ENCODE data around the gene ALKBH7.
"Not testable (repeated sequence)": the region's sequence is repeated elsewhere in the genome, so short reads cannot be mapped to it uniquely, and the experiment has no call there.

Gene ALKBH7

DNA sequence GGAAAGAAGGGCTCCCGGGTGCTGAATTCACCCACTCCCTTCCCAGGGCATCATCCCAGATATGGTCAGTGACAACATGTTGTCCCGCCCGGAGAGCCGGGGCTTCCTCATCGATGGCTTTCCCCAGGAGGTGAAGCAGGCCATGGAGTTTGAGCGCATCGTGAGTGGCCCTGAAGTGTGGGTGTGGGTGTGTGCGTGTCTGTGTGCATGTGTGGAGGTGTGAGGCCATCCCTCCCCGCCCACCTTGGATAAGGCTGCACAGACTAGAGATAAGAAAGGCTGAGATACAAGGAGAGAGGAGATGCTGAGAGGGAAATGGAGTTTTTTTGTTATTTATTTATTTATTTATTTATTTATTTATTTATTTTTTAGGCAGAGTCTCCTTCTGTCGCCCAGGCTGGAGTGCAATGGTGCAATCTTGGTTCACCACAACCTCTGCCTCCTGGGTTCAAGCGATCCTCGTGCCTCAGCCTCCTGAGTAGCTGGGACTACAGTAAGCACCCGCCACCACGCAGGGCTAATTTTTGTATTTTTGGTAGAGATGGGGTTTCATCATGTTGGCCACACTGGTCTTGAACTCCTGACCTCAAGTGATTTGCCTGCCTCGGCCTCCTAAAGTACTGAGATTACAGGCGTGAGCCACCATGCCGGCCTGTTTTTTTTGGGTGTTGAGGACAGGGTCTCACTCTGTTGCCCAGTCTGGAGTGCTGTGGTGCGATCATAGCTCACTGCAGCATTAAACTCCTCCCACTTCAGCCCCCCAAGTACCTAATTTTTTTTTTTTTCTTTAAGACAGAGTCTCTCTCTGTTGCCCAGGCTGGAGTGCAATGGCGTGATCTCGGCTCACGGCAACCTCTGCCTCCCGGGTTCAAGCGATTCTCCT lies 27.7 kb downstream of the ALKBH7 start:
- DNase-seq (ENCODE audit: low spot score); FAIRE-seq: not testable (repeated sequence)

DNA sequence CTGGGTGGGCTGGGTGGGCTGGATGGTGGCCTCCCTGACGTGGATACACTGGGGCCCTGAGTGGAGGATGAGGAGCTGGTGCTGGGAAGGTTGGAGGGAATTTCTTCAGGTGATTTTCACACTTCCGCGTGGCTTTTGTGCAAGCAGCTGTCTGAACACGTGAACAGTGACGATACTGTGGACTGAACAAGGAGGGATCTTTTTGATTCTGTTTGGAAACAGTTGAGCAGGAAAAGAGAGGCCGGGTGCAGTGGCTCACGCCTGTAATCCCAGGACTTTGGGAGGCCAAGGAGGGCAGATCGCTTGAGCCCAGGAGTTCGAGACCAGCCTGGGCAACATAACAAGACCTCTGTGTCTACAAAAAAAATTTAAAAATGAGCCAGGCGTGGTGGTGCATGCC lies 29.5 kb downstream of the ALKBH7 start:
- FAIRE-seq (no peak), DNase-seq (ENCODE audit: low spot score) (no peak)

DNA sequence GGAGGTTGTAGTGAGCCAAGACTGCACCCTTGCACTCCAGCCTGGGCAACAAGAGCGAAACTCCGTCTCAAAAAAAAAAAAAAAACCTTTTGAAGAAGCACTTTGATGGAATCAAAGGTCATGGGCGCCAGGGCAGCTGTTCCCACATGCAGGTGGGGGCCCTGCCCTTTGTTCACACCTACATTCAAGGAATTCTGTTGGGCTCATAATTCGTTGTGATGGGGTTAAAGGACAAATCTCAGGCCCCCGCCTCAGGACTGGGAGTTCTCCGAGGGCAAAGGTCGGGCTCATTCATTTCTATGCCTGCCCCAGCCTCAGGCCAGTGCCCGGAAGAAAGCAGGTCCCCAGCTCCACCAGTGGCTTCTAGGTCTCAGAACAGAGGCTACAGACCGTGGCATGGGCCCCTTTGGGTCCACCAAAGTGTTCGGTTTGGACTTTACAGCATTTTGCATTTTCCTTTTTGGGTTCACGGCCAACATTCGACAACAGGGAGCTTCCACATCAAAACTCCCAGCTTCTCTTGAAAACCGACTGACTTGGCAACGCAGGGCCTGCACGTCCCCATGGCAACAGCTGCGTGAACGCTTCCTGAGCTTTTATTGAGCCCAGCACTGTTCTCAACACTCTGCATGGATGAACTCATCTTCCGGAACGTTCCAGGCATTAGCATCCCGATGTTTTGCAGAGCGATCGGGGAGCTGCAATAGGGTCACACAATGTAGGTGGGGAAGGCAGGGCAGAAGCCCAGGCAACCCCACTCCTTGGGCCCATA lies 30.4 kb downstream of the ALKBH7 start:
- DNase-seq (ENCODE audit: low spot score) (no peak), FAIRE-seq (no peak)

DNA sequence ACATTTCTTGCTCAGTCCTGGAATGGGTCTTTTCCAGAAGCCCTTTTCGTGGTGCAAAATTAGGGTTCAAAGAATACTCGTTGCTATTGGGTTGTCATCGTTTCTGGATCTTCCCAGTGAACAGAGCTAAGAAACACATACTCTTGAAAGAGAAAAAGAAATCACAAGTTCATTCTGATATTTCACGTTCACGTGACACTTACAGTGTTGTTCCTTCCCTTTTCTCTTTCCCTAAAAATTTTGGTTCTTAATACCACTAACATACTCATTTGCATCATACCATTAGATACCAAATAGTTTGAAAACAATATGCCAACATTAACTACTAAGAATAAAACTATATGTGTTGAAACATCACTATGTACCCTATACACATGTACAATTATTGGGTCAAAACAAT lies 33.8 kb downstream of the ALKBH7 start:
- FAIRE-seq, result no peak
- DNase-seq (ENCODE audit: low spot score), result no peak

DNA sequence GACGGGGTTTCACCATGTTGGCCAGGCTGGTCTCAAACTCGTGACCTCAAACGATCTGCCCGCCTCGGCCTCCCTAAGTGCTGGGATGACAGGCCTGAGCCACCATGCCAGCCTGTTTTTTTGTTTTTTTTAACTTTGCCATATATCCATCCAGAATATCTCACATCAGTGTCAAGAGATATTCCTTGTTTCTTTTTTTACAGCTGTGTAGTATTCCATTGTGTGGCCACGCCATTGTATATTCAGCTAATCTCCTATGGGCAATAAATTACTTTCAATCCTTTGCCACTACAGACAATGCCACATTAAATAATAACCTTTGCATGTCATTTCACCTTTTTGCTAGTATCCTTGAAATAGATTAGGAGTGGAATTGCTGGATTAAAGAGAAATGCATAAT lies 36.8 kb downstream of the ALKBH7 start:
- FAIRE-seq, result no peak
- DNase-seq (ENCODE audit: low spot score), result no peak

DNA sequence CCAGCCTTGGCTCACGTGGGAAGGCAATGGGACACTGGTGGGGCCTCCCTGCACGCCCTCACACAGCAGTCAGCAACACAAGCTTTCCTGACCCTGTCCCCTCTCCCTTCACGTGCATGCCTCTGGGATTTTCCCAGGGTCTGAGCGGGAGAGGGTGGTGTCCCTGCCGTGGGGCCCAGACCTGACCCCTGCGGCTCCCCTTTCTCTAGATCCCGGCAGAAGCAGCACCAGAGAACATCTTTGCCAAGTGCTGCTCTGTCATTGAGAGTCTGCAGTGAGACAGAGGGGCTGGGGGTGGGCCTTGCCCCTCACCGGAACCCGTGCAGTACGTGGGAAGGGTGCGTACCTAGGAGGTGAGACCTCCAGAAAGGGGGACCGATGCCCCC lies 39.5 kb downstream of the ALKBH7 start:
- FAIRE-seq (no peak), DNase-seq (ENCODE audit: low spot score) (no peak)

DNA sequence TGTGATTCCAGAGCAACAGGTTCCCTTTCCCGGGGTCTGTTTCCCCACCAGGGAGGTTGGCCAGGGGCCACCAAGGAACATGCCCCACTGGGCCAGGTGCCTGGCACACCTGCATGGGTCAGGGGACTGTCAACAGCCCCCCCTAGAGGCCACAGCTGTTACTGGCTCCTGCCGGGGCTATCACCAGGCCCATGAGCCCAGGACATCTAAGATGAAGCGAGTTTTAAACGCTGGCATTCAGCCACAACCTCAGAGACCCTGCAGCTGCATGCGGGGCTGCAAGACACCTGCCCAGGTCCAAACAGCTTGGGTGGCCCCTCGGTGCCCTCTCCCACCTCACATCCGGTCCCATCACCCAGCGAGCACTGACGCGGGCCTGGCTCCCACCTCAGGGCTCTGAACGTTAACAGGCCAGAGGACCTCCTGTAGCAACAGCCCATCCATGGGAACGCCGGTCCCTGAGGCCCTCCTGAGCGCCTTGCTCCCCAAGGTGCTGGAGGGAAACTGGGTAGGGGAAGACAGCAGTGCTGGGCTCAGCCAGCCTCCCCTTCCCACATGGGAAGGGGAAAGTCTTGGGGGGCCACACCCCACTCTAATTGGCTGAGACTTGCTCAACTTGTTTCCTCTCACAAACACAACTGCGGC lies 40.0 kb downstream of the ALKBH7 start:
- DNase-seq (ENCODE audit: low spot score) (no peak), FAIRE-seq (no peak)

DNA sequence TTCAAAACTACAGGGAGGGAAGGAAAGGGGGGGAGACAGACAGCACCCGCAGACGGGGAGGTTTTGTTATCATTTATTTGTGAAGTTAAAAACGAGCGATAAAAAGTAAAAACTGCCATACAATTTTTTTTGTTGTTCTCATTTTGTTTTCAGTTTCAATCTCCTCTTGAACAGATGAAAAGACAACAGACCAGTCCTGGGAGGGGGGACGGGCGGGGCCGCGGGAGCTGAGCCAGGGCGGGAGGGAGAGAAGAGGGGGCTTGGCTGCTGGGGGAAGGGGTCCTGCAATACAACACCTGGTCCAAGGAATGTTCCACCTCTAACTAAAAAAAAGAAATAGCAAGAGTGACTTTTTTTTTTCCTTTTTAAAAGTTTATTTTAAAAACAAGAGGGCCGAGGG lies 40.7 kb downstream of the ALKBH7 start:
- FAIRE-seq (no peak), DNase-seq (ENCODE audit: low spot score) (no peak)

DNA sequence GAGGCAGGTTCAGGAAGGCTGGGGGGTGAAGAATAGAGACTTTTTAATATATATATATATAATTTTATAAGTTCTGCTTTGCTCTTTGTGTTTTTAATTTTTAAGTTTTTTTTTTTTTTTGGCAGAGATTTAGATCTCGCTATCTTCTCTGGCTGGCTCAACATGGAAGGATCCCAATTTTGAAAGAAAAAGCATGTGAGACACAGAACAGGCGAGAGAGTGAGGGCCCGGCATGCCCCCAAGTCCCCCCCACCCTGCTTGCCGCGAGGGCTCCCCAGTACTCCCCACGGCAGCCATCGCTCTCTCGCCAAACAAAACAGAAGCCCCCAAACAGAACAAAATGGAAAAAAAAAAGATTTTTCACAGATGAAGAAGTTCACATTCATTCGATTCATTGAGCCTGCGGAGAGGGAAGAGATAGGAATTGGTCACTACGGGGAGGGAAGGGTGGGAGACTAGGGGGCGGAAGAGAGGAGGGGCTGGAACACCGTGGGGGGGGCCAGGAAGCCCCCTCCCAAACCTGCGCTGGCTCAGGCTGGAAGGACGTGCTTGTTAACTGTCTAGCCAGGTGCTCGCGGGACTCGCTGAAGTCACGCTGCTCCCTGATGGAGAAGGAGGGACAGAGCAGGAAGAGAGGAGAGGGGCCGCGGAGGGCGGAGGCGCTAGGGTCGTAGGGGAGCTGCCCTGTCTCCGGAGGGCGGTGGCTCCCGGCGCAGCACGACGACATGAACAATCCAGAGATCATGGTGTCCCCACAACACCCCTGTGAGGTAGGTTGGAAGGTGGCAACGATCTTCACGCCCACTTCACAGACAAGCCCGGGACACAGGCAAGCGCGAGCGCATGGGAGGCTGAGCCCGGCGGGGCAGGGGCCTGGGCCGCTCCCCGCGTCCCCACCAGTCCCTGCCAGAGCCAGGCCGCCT lies 41.4 kb downstream of the ALKBH7 start:
- FAIRE-seq (no peak), DNase-seq (ENCODE audit: low spot score) (no peak)

DNA sequence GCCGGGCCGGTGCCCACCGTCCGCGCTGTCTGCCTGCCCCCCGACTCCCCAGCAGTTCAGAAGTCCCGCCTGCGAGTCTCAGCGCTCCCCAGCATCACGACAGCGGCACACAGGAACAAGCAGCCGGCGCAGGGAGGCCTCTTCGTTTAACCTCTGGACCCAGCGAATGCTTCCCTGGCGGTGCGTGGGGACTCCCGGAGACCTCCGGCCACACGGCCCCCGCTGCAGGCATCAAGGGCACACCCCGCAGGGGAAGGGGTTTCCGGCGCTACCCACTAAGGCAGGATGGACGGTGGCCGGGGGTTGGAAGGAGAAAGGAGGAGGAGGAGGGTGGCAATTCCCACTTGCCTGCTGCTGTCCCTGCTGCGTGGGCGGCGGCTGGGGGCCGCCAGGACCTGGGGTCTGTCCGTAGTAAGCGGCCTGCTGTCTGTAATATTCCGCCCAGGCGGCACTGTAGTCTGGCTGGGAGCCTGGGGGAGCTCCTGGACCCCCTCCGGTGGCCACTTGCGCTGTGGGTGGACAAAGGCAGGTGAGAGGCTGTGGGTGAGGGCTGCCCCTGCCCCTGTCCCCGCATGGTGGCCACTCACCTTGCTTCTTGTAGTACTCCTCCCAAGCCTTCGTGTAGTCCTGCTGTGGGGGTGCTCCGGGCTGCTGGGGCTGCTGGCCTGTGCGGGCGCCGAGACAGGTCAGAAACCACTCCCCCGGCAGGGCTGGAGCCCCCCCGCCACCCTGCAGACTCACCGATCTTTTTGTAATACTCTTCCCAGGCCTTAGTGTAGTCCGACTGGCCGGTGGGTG lies 42.4 kb downstream of the ALKBH7 start:
- FAIRE-seq (no peak), DNase-seq (ENCODE audit: low spot score) (no peak)

DNA sequence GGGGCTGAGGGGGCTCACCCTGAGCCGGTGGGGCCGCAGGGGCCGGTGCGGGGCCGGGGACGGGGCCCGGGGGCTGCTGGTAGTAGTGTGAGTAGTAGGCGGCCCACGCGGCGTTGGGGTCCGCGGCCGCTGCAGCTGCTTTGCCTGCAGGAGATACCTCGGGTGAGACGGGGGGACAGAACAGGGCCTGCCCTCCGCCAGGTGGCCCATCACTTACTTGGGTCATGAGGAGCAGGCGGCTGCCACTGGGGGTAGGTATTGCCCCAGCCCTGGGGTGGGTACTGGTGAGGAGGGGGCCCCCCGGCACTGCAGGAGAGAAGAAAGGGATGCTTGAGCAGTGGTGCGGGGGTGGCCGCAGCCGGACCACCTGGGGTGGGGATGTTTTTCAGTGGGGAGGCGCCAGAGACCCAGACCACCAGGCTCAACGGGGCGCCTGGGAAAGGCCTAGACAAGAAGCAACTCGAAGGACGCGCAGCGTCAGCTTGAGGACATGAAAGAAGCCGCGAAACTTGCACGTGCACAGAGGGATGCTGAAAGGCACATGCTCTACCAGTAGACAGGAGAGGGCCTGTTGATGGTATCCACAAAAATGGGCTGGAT lies 43.1 kb downstream of the ALKBH7 start:
- DNase-seq (ENCODE audit: low spot score) (no peak), FAIRE-seq (no peak)

DNA sequence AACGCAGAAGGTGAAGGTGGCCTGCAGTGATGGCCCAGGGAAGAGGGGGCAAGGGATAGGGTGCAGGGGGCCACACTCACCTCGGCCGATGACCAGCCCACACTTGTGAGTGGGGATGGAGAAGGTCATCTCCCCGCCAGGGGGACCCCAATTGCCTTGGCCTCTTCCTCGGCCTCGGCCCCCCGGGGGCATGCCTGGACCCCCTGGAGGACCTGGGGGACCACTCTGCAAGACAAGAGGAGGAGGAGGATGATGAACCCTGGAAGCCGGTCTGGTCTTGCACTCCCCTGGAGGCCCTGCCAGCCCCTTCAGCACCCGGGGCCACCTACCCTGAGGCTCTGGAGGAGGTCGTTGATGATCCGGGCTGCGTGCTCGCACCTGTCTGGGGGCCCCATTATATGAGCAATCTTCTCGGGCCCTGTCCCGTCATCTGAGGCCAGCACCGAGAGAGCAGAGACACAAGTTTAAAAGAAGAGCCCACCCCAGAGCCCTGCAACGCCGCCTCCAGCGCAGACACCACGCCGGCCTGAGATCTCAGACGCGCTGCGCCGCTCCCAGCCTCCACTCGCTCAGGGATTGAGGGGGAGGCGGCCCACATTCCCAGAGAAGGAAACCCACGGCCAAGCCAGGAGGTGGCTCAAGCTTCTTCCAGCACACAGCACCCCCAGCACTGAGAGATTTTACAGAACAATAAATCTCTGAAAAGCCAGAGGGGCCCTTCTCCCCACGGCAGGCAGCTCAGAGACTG lies 44.2 kb downstream of the ALKBH7 start:
- DNase-seq (ENCODE audit: low spot score) (no peak), FAIRE-seq (no peak)

DNA sequence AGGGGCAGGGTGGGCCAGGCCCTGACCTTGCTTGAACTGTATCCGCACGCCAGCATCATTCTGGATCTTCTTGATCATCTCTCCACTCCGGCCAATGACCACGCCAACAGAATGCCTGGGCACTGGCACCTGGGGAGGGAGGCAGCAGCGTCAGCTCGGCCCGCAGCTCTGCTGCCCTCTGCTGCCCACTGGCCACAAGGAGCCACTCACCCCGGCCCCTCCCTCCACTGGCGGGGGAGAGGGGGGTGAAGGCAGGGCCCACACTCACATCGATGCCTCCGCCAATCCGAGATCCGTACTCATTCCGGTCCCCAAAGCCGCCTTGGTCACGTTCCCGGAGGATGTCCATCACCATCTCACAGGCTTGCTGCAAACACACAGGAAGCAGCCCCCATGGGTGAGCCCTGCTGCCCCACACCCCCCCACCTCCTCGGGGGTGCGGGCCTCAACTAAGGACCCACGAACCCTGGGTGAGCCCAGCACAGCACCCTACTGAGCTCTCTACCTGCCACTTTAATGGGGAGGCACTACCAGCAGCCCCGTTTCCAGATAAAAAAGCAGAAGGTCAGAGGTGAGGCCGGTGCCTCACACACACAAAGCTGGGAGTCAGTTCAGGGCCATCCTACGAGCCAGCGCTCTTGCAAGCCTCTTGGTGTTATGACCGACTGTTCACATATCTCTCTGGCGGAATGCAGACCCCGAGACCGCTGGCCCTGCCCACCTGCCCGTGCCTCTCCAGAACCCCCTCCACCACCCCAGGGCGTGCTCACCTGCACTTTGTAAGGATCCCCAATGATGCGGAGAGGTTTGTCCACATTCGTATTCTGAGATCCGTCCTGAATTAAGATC lies 45.3 kb downstream of the ALKBH7 start:
- FAIRE-seq (no peak), DNase-seq (ENCODE audit: low spot score) (no peak)

DNA sequence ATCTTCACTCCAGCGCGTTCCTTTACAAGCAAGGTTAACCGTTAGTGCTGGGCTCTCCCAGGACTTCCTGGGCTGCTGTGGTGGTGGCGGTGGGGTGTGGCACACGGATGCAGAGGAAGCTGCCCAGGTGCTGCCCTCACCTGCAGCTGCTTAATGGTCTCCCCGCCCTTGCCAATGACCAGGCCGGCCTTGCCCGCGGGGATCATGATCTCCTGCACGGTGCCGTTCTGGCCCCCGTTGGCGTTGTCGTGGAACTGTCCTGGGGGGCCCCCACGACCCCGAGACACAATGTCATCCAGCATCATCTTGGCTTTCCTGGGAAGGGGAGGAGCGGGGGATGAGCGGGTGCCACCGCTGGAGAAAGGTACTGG lies 46.0 kb downstream of the ALKBH7 start:
- DNase-seq (ENCODE audit: low spot score) (no peak), FAIRE-seq (no peak)

DNA sequence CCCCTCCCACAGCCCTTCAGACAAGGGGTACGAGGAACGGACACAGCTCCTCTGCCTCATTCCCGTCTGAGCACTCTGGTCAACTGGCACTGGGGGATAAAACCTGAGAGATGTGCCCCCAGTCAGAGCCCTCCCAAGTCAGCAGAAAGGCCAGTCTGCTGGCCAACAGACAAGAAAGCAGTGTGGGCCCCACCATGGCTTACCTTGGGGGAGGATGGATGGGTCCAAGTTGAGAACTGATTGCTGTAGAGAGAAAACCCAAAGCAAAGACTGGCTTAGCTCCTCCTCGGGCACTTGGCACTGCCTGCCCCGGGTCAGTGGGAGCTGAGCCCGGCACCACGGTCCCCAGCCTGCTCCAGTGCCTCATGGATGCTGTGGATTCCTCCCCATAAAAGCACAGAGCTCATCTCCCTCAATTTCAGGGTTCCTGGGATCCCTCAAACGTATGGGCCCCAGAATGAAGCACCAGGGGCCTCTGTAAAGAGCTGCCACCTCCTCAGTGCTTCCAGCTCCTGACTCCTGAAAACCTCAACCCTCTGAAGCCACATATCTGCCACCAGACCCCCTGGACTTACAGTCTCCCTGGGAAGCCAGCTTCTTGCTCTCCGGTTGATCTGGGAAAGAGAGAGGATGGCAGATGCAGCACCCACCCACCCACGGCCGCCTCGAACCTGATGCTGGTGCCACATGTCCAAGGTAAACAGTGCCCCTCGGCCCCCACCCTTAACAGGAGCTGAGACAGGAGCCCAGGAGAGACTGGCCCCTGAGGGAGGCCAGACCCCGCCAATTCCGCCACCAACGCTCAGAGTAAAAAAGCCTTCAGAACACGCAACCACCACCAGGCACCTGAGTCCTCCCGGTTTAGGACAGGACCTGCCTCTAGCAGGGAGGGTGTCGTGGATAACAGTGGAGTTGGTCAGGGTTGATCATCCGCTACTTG lies 48.8 kb downstream of the ALKBH7 start:
- DNase-seq (ENCODE audit: low spot score) (no peak), FAIRE-seq (no peak)

DNA sequence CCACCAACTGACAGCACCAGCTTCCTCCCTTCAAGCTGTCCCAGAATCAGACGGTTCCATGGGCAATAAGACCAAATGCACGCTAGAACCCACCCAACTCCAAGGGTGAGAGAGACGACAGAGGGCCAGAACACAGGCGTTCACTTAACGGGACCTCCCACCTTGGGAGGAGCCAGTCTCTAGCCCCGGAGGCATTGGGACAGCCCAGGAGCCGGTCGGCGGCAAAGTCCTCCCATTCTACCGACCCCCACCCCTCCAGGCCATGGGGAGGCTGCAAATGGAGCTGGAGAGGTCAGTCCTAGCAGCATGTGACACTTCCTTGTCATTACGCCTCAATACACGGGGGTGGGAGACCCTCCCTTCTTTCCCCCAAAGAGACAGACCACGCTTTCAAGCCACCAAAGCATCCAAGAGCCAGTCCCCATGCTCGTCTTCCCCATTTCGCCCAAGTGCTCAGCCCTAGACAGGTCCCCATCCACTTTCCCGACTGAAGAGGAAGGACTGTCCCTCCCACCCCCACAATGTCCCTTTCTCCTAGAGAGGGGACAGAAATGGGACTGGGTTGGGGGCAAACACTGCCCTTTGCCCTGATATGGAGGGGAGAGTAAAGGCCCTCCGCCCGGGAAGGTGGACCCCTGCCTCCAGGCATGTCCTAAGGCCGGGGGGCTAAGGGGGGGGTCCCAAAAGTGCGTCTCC lies 51.1 kb downstream of the ALKBH7 start:
- DNase-seq (ENCODE audit: low spot score) (peak; percentile 22), FAIRE-seq (no peak)
